Neuronal stem cell (in vitro differentiated cells): ENCODE measurements around the gene INTS7.
"Not testable (repeated sequence)": the region's sequence is repeated elsewhere in the genome, so short reads cannot be mapped to it uniquely, and the experiment has no call there.

ENCODE experiments used
- DNase-seq: peaks from one replicate; pipeline ENCODE4 v3.0.0-alpha.2; 2013; ENCODE audit warnings: low spot score
- H2AFZ ChIP-seq: one replicate; pipeline ENCODE4 v1.6.1; 2013; ENCODE audit warnings: mild to moderate bottlenecking, low read length, inconsistent platforms
- H2AK5ac ChIP-seq: 2 replicates; pipeline ENCODE4 v1.6.1; 2013; ENCODE audit warnings: low read depth, mild to moderate bottlenecking, inconsistent platforms, low read length, moderate library complexity, mixed read lengths
- H2BK120ac ChIP-seq: 2 replicates; pipeline ENCODE4 v1.6.1; 2013; ENCODE audit warnings: low read depth, mild to moderate bottlenecking, inconsistent platforms, low read length, moderate library complexity, mixed read lengths
- H2BK12ac ChIP-seq: one replicate; pipeline ENCODE4 v1.6.1; 2013; ENCODE audit warnings: low read length, inconsistent platforms
- H2BK15ac ChIP-seq: 2 replicates; pipeline ENCODE4 v1.6.1; 2013; ENCODE audit warnings: mild to moderate bottlenecking, low read length, inconsistent platforms, mixed read lengths
- H2BK5ac ChIP-seq: one replicate; pipeline ENCODE4 v1.6.1; 2013; ENCODE audit warnings: inconsistent platforms, mild to moderate bottlenecking, low read length, moderate library complexity
- H3K14ac ChIP-seq: one replicate; pipeline ENCODE4 v1.6.1; 2013; ENCODE audit warnings: low read length, inconsistent platforms
- H3K18ac ChIP-seq: 2 replicates; pipeline ENCODE4 v1.6.1; 2013; ENCODE audit warnings: low read length, inconsistent platforms
- H3K23ac ChIP-seq: 2 replicates; pipeline ENCODE4 v1.6.1; 2013; ENCODE audit warnings: low read depth, mild to moderate bottlenecking, mixed read lengths, low read length, inconsistent platforms; ENCODE audit not compliant: poor library complexity
- H3K27ac ChIP-seq: replicated peaks from 3 replicates; pipeline ENCODE4 v1.5.1; 2013; ENCODE audit warnings: low read length, inconsistent platforms
- H3K27me3 ChIP-seq, 3 experiments: 2 replicates each; pipeline ENCODE4 v1.6.1; 2013; ENCODE audit warnings: low read length in 3 of 3, mild to moderate bottlenecking in 2 of 3, inconsistent platforms in 1 of 3, low read depth in 1 of 3, mixed read lengths in 1 of 3, moderate library complexity in 1 of 3; ENCODE audit not compliant: control insufficient read depth in 3 of 3, insufficient read depth in 3 of 3
- H3K36me3 ChIP-seq, 2 donors: replicated peaks in 1 of 2; 2 replicates each; pipeline ENCODE4 v1.6.1; 2013; ENCODE audit warnings: low read length in 2 of 2; ENCODE audit not compliant: control insufficient read depth in 2 of 2, insufficient read depth in 2 of 2
- H3K4ac ChIP-seq: 2 replicates; pipeline ENCODE4 v1.6.1; 2013; ENCODE audit warnings: inconsistent platforms, mild to moderate bottlenecking, low read length, moderate library complexity
- H3K4me1 ChIP-seq, 2 donors: 1 replicate in 1 of 2; 2 replicates in 1 of 2; pipeline ENCODE4 v1.6.1; 2013; ENCODE audit warnings: low read length in 2 of 2, low read depth in 1 of 2; ENCODE audit not compliant: control insufficient read depth in 2 of 2, insufficient read depth in 1 of 2
- H3K4me2 ChIP-seq: one replicate; pipeline ENCODE4 v1.6.1; 2013; ENCODE audit warnings: mild to moderate bottlenecking, low read length, inconsistent platforms; ENCODE audit not compliant: insufficient read depth, poor library complexity, severe bottlenecking
- H3K4me3 ChIP-seq, 2 donors: 2 replicates each; pipeline ENCODE4 v1.5.1; 2013; ENCODE audit warnings: low read length in 2 of 2, mild to moderate bottlenecking in 2 of 2, inconsistent platforms in 1 of 2, moderate library complexity in 1 of 2
- H3K79me1 ChIP-seq: one replicate; pipeline ENCODE4 v1.6.1; 2013; ENCODE audit warnings: low read depth, mild to moderate bottlenecking, inconsistent platforms, low read length, moderate library complexity
- H3K9ac ChIP-seq: one replicate; pipeline ENCODE4 v1.6.1; 2013; ENCODE audit warnings: mild to moderate bottlenecking, low read depth, low read length, inconsistent platforms; ENCODE audit not compliant: poor library complexity
- H3K9me3 ChIP-seq, 2 donors: replicated peaks in 1 of 2; 2 replicates each; pipeline versions ENCODE3 to v1.6.1; 2013; ENCODE audit warnings: low read length in 2 of 2, mild to moderate bottlenecking in 2 of 2, inconsistent platforms in 1 of 2, low read depth in 1 of 2, mixed read lengths in 1 of 2, moderate library complexity in 1 of 2; ENCODE audit not compliant: control insufficient read depth in 2 of 2, insufficient read depth in 1 of 2
- H4K8ac ChIP-seq: one replicate; pipeline ENCODE4 v1.6.1; 2013; ENCODE audit warnings: low read depth, mild to moderate bottlenecking, inconsistent platforms, low read length, moderate library complexity
- H4K91ac ChIP-seq: one replicate; pipeline ENCODE4 v1.6.1; 2013; ENCODE audit warnings: low read length, low read depth, mild to moderate bottlenecking, inconsistent platforms; ENCODE audit not compliant: poor library complexity
- WGBS, 2 donors: extraction: QIAGEN DNeasy Blood & Tissue Kit; methylation state at CpG; one replicate each; pipeline ENCODE4 v1.1.7; 2013; ENCODE audit warnings: missing lambda C conversion rate in 2 of 2, mixed read lengths in 1 of 2; ENCODE audit not compliant: insufficient read length in 2 of 2, insufficient replicate concordance in 1 of 2; ENCODE audit errors: extremely low coverage in 2 of 2; 5-methylcytosine and 5-hydroxymethylcytosine counted together

The INTS7 gene

DNA sequence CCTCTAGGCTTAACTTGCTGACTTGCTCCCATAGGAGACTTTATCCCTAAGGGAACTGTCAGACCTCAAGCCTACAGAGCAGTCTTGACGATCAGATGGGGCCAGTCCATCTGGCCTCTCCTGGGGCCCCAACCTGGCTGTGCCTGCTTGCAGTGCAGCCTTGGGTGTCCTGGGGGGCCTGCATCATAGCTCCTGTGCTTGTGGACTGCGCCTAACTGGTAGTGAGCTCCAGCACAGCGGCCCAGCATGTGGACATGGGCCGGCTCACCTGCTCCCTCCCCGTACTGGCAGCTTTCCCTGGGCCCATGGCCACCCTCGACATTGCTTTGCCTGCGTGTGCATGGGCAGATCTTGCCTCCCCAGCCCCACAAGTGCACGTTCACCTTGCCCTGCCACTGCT, 76.1 kb downstream of the INTS7 start:
- Histone ChIP-seq H2BK5ac (peak overlapping the region; percentile 24), H2AK5ac (no peak overlapping the region), H3K18ac (no peak overlapping the region), H3K27ac (no peak overlapping the region), H4K91ac (no peak overlapping the region), H4K8ac (peak overlapping the region; percentile 92), H3K79me1 (peaks cover 2% of the 10 kb centered on the region), H3K23ac (peak overlapping the region; percentile 80), H3K9ac (peak overlapping the region; percentile 44), H3K4me2 (no peak overlapping the region), H2BK120ac (no peak overlapping the region), H3K4me3 (no peak overlapping the region), H2BK12ac (peak overlapping the region; percentile 16), H3K4me1 (no peaks in the 10 kb centered on the region), H3K4ac (no peak overlapping the region), H2BK15ac (peak overlapping the region; percentile 16), H3K9me3 (peaks cover 0 to 3% of the 10 kb centered on the region in 2 donors), H3K14ac (no peak overlapping the region), H3K36me3 (peaks cover 12 to 72% of the 10 kb centered on the region in 2 donors), H3K27me3 (no peaks in the 10 kb centered on the region), H2AFZ (no peak overlapping the region)
- no peak for DNase-seq
- no CpG with 5 or more reads among the region's 8 CpGs for WGBS, 2 donors

DNA sequence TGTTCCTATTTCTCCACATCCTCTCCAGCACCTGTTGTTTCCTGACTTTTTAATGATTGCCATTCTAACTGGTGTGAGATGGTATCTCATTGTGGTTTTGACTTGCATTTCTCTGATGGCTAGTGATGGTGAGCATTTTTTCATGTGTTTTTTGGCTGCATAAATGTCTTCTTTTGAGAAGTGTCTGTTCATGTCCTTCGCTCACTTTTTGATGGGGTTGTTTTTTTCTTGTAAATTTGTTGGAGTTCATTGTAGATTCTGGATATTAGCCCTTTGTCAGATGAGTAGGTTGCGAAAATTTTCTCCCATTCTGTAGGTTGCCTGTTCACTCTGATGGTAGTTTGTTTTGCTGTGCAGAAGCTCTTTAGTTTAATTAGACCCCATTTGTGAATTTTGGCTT, 81.3 kb downstream of the INTS7 start:
- H3K9me3 ChIP-seq, result not testable (repeated sequence)

DNA sequence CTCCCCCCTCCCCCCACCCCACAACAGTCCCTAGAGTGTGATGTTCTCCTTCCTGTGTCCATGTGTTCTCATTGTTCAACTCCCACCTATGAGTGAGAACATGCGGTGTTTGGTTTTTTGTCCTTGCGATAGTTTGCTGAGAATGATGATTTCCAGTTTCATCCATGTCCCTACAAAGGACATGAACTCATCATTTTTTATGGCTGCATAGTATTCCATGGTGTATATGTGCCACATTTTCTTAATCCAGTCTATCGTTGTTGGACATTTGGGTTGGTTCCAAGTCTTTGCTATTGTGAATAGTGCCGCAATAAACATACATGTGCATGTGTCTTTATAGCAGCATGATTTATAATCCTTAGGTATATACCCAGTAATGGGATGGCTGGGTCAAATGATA, 81.8 kb downstream of the INTS7 start:
- H3K4me2 ChIP-seq, H3K23ac ChIP-seq, H3K4me1 ChIP-seq, H2BK5ac ChIP-seq, DNase-seq, H3K27ac ChIP-seq, H3K9ac ChIP-seq, H3K27me3 ChIP-seq, H2BK15ac ChIP-seq, H3K4me3 ChIP-seq, H3K18ac ChIP-seq, H3K9me3 ChIP-seq, H2AFZ ChIP-seq, H4K91ac ChIP-seq, H4K8ac ChIP-seq, H3K14ac ChIP-seq, H3K79me1 ChIP-seq, H2BK120ac ChIP-seq, H2AK5ac ChIP-seq, H3K4ac ChIP-seq, H2BK12ac ChIP-seq: not testable (repeated sequence)
- WGBS, 2 donors, result no CpG with 5 or more reads among the region's 4 CpGs
- peaks cover 4 to 63% of the 10 kb centered on the region in 2 donors for H3K36me3 ChIP-seq

More for the DNA sequence above, 81.3 kb downstream of the INTS7 start:
- not testable (repeated sequence) for H3K18ac ChIP-seq, H3K27ac ChIP-seq, H3K9ac ChIP-seq, DNase-seq, H4K91ac ChIP-seq, H2BK5ac ChIP-seq, H2BK15ac ChIP-seq, H3K14ac ChIP-seq, H3K4me2 ChIP-seq, H3K27me3 ChIP-seq, H3K4me1 ChIP-seq, H2AK5ac ChIP-seq, H2BK120ac ChIP-seq, H3K4me3 ChIP-seq, H3K23ac ChIP-seq, H2AFZ ChIP-seq, H3K4ac ChIP-seq, H2BK12ac ChIP-seq, H4K8ac ChIP-seq, H3K79me1 ChIP-seq
- peaks cover 4 to 64% of the 10 kb centered on the region in 2 donors for H3K36me3 ChIP-seq
- WGBS, 2 donors, result no CpG with 5 or more reads among the region's 2 CpGs

DNA sequence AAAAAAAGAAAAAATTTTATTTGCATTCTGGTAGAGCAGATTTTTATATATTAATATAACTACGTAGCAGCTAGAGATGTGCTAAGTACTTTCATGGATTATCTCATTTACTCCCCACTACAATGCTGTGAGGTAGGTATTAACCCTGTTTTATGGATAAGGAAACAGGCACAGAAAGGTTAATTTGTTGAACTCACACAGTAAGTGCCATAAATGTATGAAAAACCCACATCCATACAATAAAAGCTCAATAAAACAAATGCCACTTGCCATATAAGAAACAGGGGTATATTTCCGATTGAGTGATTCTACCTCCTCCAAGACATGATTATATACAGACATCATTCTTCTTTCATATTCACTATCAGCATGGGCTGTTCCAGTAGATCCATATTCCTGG, 83.1 kb downstream of the INTS7 start:
- no CpG with 5 or more reads among the region's 2 CpGs for WGBS, 2 donors
- H3K27me3 ChIP-seq, result no peaks in the 10 kb centered on the region
- no peak for DNase-seq
- H3K14ac ChIP-seq, result no peak overlapping the region
- H3K4me2 ChIP-seq, result no peak overlapping the region
- H3K18ac ChIP-seq, result no peak overlapping the region
- peaks cover 4 to 55% of the 10 kb centered on the region in 2 donors for H3K36me3 ChIP-seq
- peaks cover 0 to 2% of the 10 kb centered on the region in 2 donors for H3K4me1 ChIP-seq
- H3K9me3 ChIP-seq, result peaks cover 0 to 3% of the 10 kb centered on the region in 2 donors
- no peak overlapping the region for H4K91ac ChIP-seq
- H2BK120ac ChIP-seq, result no peak overlapping the region
- no peak overlapping the region for H2AK5ac ChIP-seq
- no peak overlapping the region for H3K27ac ChIP-seq
- H3K4ac ChIP-seq, result no peak overlapping the region
- H3K4me3 ChIP-seq, result no peak overlapping the region
- H3K79me1 ChIP-seq, result no peaks in the 10 kb centered on the region
- H4K8ac ChIP-seq, result no peak overlapping the region
- H3K9ac ChIP-seq, result no peak overlapping the region
- no peak overlapping the region for H2BK5ac ChIP-seq
- no peak overlapping the region for H2AFZ ChIP-seq
- no peak overlapping the region for H2BK15ac ChIP-seq
- no peak overlapping the region for H3K23ac ChIP-seq
- H2BK12ac ChIP-seq, result no peak overlapping the region
